ENCODE results near the gene RASA4B. TPM values are rescaled to one million over a fixed set of nuclear protein-coding genes. Genes with fewer than 3 reads are reported as not detected.

RASA4B gene
- total and polyA plus RNA-seq, 9 of the 15 experiments (the other 6 are each of a cell fraction or from before 2014, with no cell fraction given) = 0.01 to 2.9 (median 1.5) TPM; not detected in 1

DNA sequence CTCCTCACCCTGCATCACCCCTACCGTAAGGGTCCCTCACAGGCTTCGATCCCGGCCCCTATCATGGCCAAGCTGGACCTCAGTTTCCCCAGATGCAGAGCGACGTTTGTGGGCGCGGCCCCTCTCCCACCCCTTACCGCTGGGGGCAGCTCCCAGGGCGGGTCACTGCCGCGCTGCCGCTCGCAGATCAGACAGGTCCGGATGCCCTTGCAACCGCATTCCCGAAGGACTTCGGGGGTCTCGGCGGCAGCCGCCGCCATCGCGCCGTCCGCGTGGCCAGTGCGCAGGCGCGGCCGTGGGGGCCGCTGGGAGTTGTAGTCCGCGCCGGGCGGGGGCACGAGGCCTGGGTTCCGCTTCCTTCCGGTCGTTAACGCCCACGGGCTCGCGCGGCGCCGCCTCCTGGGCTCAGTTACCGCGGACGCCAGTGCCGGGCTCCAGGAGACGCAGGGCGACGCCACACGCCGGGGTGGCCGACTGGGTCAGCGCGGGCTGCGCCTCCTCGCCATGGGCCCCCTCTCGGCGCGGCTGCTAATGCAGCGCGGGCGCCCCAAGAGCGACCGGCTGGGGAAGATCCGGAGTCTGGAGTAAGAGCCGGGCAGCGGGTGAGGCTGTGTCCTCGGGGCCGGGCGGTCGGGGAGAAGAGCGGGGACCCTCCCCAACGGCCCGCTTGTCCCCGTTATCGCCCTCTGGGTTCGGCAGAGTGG, 52.8 kb downstream of the RASA4B start, which contains the start of the genes ALKBH4 and LRWD1 (continued):
- TF ChIP-seq, protein P1, sequence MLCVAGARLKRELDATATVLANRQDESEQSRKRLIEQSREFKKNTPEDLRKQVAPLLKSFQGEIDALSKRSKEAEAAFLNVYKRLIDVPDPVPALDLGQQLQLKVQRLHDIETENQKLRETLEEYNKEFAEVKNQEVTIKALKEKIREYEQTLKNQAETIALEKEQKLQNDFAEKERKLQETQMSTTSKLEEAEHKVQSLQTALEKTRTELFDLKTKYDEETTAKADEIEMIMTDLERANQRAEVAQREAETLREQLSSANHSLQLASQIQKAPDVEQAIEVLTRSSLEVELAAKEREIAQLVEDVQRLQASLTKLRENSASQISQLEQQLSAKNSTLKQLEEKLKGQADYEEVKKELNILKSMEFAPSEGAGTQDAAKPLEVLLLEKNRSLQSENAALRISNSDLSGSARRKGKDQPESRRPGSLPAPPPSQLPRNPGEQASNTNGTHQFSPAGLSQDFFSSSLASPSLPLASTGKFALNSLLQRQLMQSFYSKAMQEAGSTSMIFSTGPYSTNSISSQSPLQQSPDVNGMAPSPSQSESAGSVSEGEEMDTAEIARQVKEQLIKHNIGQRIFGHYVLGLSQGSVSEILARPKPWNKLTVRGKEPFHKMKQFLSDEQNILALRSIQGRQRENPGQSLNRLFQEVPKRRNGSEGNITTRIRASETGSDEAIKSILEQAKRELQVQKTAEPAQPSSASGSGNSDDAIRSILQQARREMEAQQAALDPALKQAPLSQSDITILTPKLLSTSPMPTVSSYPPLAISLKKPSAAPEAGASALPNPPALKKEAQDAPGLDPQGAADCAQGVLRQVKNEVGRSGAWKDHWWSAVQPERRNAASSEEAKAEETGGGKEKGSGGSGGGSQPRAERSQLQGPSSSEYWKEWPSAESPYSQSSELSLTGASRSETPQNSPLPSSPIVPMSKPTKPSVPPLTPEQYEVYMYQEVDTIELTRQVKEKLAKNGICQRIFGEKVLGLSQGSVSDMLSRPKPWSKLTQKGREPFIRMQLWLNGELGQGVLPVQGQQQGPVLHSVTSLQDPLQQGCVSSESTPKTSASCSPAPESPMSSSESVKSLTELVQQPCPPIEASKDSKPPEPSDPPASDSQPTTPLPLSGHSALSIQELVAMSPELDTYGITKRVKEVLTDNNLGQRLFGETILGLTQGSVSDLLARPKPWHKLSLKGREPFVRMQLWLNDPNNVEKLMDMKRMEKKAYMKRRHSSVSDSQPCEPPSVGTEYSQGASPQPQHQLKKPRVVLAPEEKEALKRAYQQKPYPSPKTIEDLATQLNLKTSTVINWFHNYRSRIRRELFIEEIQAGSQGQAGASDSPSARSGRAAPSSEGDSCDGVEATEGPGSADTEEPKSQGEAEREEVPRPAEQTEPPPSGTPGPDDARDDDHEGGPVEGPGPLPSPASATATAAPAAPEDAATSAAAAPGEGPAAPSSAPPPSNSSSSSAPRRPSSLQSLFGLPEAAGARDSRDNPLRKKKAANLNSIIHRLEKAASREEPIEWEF (CRISPR knock-in tag; IDR thresholded peaks at IDR 0.05) = no peak
- TF ChIP-seq, protein P2, sequence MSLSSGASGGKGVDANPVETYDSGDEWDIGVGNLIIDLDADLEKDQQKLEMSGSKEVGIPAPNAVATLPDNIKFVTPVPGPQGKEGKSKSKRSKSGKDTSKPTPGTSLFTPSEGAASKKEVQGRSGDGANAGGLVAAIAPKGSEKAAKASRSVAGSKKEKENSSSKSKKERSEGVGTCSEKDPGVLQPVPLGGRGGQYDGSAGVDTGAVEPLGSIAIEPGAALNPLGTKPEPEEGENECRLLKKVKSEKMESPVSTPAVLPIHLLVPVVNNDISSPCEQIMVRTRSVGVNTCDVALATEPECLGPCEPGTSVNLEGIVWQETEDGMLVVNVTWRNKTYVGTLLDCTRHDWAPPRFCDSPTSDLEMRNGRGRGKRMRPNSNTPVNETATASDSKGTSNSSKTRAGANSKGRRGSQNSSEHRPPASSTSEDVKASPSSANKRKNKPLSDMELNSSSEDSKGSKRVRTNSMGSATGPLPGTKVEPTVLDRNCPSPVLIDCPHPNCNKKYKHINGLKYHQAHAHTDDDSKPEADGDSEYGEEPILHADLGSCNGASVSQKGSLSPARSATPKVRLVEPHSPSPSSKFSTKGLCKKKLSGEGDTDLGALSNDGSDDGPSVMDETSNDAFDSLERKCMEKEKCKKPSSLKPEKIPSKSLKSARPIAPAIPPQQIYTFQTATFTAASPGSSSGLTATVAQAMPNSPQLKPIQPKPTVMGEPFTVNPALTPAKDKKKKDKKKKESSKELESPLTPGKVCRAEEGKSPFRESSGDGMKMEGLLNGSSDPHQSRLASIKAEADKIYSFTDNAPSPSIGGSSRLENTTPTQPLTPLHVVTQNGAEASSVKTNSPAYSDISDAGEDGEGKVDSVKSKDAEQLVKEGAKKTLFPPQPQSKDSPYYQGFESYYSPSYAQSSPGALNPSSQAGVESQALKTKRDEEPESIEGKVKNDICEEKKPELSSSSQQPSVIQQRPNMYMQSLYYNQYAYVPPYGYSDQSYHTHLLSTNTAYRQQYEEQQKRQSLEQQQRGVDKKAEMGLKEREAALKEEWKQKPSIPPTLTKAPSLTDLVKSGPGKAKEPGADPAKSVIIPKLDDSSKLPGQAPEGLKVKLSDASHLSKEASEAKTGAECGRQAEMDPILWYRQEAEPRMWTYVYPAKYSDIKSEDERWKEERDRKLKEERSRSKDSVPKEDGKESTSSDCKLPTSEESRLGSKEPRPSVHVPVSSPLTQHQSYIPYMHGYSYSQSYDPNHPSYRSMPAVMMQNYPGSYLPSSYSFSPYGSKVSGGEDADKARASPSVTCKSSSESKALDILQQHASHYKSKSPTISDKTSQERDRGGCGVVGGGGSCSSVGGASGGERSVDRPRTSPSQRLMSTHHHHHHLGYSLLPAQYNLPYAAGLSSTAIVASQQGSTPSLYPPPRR (CRISPR knock-in tag; IDR thresholded peaks at IDR 0.05; ENCODE audit: borderline replicate concordance) = no peak
- TF ChIP-seq TCF7 (IDR thresholded peaks at IDR 0.05; ENCODE audit: borderline replicate concordance) = peak; percentile 63
- TF ChIP-seq ZNF41 (CRISPR knock-in tag; conservative IDR thresholded peaks at IDR 0.05) = no peak
- no peak for TF ChIP-seq HEY1 (CRISPR knock-in tag; IDR thresholded peaks at IDR 0.05; ENCODE audit: borderline replicate concordance)
- TF ChIP-seq, protein P3, sequence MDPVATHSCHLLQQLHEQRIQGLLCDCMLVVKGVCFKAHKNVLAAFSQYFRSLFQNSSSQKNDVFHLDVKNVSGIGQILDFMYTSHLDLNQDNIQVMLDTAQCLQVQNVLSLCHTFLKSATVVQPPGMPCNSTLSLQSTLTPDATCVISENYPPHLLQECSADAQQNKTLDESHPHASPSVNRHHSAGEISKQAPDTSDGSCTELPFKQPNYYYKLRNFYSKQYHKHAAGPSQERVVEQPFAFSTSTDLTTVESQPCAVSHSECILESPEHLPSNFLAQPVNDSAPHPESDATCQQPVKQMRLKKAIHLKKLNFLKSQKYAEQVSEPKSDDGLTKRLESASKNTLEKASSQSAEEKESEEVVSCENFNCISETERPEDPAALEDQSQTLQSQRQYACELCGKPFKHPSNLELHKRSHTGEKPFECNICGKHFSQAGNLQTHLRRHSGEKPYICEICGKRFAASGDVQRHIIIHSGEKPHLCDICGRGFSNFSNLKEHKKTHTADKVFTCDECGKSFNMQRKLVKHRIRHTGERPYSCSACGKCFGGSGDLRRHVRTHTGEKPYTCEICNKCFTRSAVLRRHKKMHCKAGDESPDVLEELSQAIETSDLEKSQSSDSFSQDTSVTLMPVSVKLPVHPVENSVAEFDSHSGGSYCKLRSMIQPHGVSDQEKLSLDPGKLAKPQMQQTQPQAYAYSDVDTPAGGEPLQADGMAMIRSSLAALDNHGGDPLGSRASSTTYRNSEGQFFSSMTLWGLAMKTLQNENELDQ (CRISPR knock-in tag; IDR thresholded peaks at IDR 0.05; ENCODE audit: borderline replicate concordance) = no peak
- TF ChIP-seq FIP1L1 (IDR thresholded peaks at IDR 0.05; ENCODE audit: low read depth, low read length, poor library complexity, severe bottlenecking) = peak; percentile 57
- peak in 1 of 2 experiments; percentile 94; a peak in 2 of 4 replicates for TF ChIP-seq TEAD1 (CRISPR knock-in tag; IDR thresholded peaks at IDR 0.05)
- TF ChIP-seq, protein P4, sequence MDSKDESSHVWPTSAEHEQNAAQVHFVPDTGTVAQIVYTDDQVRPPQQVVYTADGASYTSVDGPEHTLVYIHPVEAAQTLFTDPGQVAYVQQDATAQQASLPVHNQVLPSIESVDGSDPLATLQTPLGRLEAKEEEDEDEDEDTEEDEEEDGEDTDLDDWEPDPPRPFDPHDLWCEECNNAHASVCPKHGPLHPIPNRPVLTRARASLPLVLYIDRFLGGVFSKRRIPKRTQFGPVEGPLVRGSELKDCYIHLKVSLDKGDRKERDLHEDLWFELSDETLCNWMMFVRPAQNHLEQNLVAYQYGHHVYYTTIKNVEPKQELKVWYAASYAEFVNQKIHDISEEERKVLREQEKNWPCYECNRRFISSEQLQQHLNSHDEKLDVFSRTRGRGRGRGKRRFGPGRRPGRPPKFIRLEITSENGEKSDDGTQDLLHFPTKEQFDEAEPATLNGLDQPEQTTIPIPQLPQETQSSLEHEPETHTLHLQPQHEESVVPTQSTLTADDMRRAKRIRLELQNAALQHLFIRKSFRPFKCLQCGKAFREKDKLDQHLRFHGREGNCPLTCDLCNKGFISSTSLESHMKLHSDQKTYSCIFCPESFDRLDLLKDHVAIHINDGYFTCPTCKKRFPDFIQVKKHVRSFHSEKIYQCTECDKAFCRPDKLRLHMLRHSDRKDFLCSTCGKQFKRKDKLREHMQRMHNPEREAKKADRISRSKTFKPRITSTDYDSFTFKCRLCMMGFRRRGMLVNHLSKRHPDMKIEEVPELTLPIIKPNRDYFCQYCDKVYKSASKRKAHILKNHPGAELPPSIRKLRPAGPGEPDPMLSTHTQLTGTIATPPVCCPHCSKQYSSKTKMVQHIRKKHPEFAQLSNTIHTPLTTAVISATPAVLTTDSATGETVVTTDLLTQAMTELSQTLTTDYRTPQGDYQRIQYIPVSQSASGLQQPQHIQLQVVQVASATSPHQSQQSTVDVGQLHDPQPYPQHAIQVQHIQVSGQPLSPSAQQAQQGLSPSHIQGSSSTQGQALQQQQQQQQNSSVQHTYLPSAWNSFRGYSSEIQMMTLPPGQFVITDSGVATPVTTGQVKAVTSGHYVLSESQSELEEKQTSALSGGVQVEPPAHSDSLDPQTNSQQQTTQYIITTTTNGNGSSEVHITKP (IDR thresholded peaks at IDR 0.05; ENCODE audit: partially characterized antibody) = peak; percentile 64
